Trophoblast cell (in vitro differentiated cells and primary cell): ENCODE measurements around the gene BNC2.

Experiments used
- DNase-seq, 2 donors: peaks; one replicate each; pipeline ENCODE4 v3.0.0-alpha.2; 2016
- H2AFZ ChIP-seq: 2 replicates; pipeline ENCODE4 v1.6.1; 2013; ENCODE audit warnings: low read length, moderate library complexity, mild to moderate bottlenecking; ENCODE audit not compliant: insufficient read depth, poor library complexity
- H2AK5ac ChIP-seq: 2 replicates; pipeline ENCODE4 v1.6.1; 2013; ENCODE audit warnings: mild to moderate bottlenecking, low read length
- H2BK120ac ChIP-seq: 2 replicates; pipeline ENCODE4 v1.6.1; 2013; ENCODE audit warnings: low read length, mild to moderate bottlenecking, moderate library complexity; ENCODE audit not compliant: insufficient read depth, poor library complexity
- H2BK12ac ChIP-seq: 2 replicates; pipeline ENCODE4 v1.6.1; 2013; ENCODE audit warnings: mild to moderate bottlenecking, low read length, moderate library complexity
- H2BK5ac ChIP-seq: 2 replicates; pipeline ENCODE4 v1.6.1; 2013; ENCODE audit warnings: low read length, low read depth, moderate library complexity, mild to moderate bottlenecking; ENCODE audit not compliant: poor library complexity
- H3K14ac ChIP-seq: 2 replicates; pipeline ENCODE4 v1.6.1; 2013; ENCODE audit warnings: mild to moderate bottlenecking, low read length
- H3K18ac ChIP-seq: 2 replicates; pipeline ENCODE4 v1.6.1; 2013; ENCODE audit warnings: mild to moderate bottlenecking, low read length
- H3K23ac ChIP-seq: 2 replicates; pipeline ENCODE4 v1.6.1; 2013; ENCODE audit warnings: low read length
- H3K27ac ChIP-seq: 2 replicates; pipeline ENCODE4 v1.5.1; 2013; ENCODE audit warnings: low read depth, mild to moderate bottlenecking, inconsistent platforms, low read length, moderate library complexity
- H3K27me3 ChIP-seq: 2 replicates; pipeline ENCODE4 v1.6.1; 2013; ENCODE audit warnings: inconsistent platforms, mild to moderate bottlenecking, low read length, moderate library complexity; ENCODE audit not compliant: insufficient read depth
- H3K36me3 ChIP-seq, 2 experiments: 1 replicate in 1 of 2; 2 replicates in 1 of 2; pipeline ENCODE4 v1.6.1; 2013; ENCODE audit warnings: low read length in 2 of 2, mild to moderate bottlenecking in 2 of 2, moderate library complexity in 1 of 2; ENCODE audit not compliant: insufficient read depth in 2 of 2, control insufficient read depth in 1 of 2
- H3K4ac ChIP-seq: 2 replicates; pipeline ENCODE4 v1.6.1; 2013; ENCODE audit warnings: low read depth, mild to moderate bottlenecking, low read length, moderate library complexity
- H3K4me1 ChIP-seq, 2 experiments: 1 replicate in 1 of 2; 2 replicates in 1 of 2; pipeline ENCODE4 v1.6.1; 2013; ENCODE audit warnings: low read length in 2 of 2, mild to moderate bottlenecking in 2 of 2, moderate library complexity in 1 of 2; ENCODE audit not compliant: insufficient read depth in 2 of 2, control insufficient read depth in 1 of 2
- H3K4me2 ChIP-seq: 2 replicates; pipeline ENCODE4 v1.6.1; 2013; ENCODE audit warnings: inconsistent platforms, mild to moderate bottlenecking, low read length, moderate library complexity
- H3K4me3 ChIP-seq: 2 replicates; pipeline ENCODE4 v1.5.1; 2013; ENCODE audit warnings: mild to moderate bottlenecking, low read depth, low read length, inconsistent platforms
- H3K79me1 ChIP-seq: one replicate; pipeline ENCODE4 v1.6.1; 2013; ENCODE audit warnings: low read length
- H3K79me2 ChIP-seq: 2 replicates; pipeline ENCODE4 v1.6.1; 2013; ENCODE audit warnings: low read length, mild to moderate bottlenecking; ENCODE audit not compliant: control insufficient read depth, insufficient read depth, poor library complexity
- H3K9ac ChIP-seq: 2 replicates; pipeline ENCODE4 v1.6.1; 2013; ENCODE audit warnings: mild to moderate bottlenecking, low read length
- H3K9me3 ChIP-seq: 2 replicates; pipeline ENCODE4 v1.6.1; 2013; ENCODE audit warnings: low read depth, mild to moderate bottlenecking, control low read depth, inconsistent platforms, low read length; ENCODE audit not compliant: insufficient read depth
- H4K12ac ChIP-seq: 2 replicates; pipeline ENCODE4 v1.6.1; 2013; ENCODE audit warnings: low read depth, mild to moderate bottlenecking, low read length, moderate library complexity
- H4K8ac ChIP-seq: 2 replicates; pipeline ENCODE4 v1.6.1; 2013; ENCODE audit warnings: low read depth, mild to moderate bottlenecking, low read length, moderate library complexity
- H4K91ac ChIP-seq: one replicate; pipeline ENCODE4 v1.6.1; 2013; ENCODE audit warnings: low read depth, mild to moderate bottlenecking, low read length, moderate library complexity
- WGBS: extraction: QIAGEN DNeasy Blood & Tissue Kit; methylation state at CpG from one replicate; pipeline ENCODE4 v1.1.7; 2013; ENCODE audit warnings: missing lambda C conversion rate; ENCODE audit not compliant: insufficient read length, insufficient coverage; ENCODE audit errors: extremely low coverage; 5-methylcytosine and 5-hydroxymethylcytosine counted together

BNC2 gene

DNA sequence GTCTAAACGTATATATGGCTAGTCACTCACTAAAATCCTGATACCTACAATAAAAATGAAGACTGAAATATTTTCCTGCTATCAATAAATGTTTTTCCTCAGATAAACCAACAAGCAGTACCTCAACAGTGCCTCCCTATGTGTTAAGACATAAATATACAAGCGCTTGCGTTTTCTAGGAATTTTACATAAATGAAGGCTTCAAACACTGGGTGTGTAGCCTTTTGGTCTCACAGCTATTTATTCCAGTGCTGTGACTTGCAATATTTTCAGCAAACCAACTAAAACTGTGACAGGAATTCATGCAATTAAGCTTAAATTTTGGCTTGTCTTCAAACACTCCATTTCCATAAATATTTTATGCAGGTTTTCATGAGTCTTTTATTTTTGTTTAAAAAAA lies 437.0 kb downstream of the BNC2 start:
- H3K79me2 ChIP-seq: no peaks in the 10 kb centered on the region
- WGBS: no CpG with 5 or more reads among the region's 3 CpGs
- H2BK5ac ChIP-seq: no peak overlapping the region
- no peak overlapping the region for H3K27ac ChIP-seq
- H3K4me1 ChIP-seq: peaks cover 0 to 3% of the 10 kb centered on the region in 2 experiments
- no peak overlapping the region for H3K4me3 ChIP-seq
- H3K9ac ChIP-seq: no peak overlapping the region
- no peak overlapping the region for H2BK120ac ChIP-seq
- H3K23ac ChIP-seq: no peak overlapping the region
- H3K36me3 ChIP-seq: peaks cover 1 to 13% of the 10 kb centered on the region in 2 experiments
- no peak overlapping the region for H4K91ac ChIP-seq
- no peaks in the 10 kb centered on the region for H3K27me3 ChIP-seq
- H3K9me3 ChIP-seq: no peaks in the 10 kb centered on the region
- H3K4ac ChIP-seq: no peak overlapping the region
- no peak overlapping the region for H3K4me2 ChIP-seq
- no peak overlapping the region for H2AFZ ChIP-seq
- no peak overlapping the region for H2BK12ac ChIP-seq
- H3K79me1 ChIP-seq: no peaks in the 10 kb centered on the region
- no peak overlapping the region for H3K18ac ChIP-seq
- no peak overlapping the region for H2AK5ac ChIP-seq
- DNase-seq: no peak
- H4K8ac ChIP-seq: no peak overlapping the region
- no peak overlapping the region for H3K14ac ChIP-seq
- no peak overlapping the region for H4K12ac ChIP-seq

- no peak for DNase-seq
- no CpG with 5 or more reads among the region's 3 CpGs for WGBS
- no peak overlapping the region for H3K14ac ChIP-seq
Observed at GRCh38 chr9:16431666-16432392, 438.6 kb downstream of the BNC2 start.

GRCh38 chr9:16429671-16430070 lies 440.8 kb downstream of the BNC2 start:
- Histone ChIP-seq H4K91ac (no peak overlapping the region), H3K4me1 (peaks cover 0 to 6% of the 10 kb centered on the region in 2 experiments), H3K9me3 (no peaks in the 10 kb centered on the region), H3K23ac (no peak overlapping the region), H3K14ac (no peak overlapping the region), H3K9ac (no peak overlapping the region), H4K8ac (no peak overlapping the region), H3K79me1 (peaks cover 3% of the 10 kb centered on the region), H3K79me2 (no peaks in the 10 kb centered on the region), H3K27ac (no peak overlapping the region), H3K4me2 (no peak overlapping the region), H2BK5ac (no peak overlapping the region), H3K18ac (no peak overlapping the region), H4K12ac (no peak overlapping the region), H3K4me3 (no peak overlapping the region), H2AFZ (no peak overlapping the region), H2BK12ac (no peak overlapping the region), H3K36me3 (no peaks in the 10 kb centered on the region), H3K27me3 (no peaks in the 10 kb centered on the region), H3K4ac (no peak overlapping the region), H2AK5ac (no peak overlapping the region), H2BK120ac (no peak overlapping the region)
- WGBS: no CpG with 5 or more reads among the region's 5 CpGs
- DNase-seq: no peak

More at GRCh38 chr9:16431666-16432392, 438.6 kb downstream of the BNC2 start:
- H3K79me1 ChIP-seq: no peaks in the 10 kb centered on the region
- no peak overlapping the region for H2BK120ac ChIP-seq
- H3K4me2 ChIP-seq: no peak overlapping the region
- no peaks in the 10 kb centered on the region for H3K27me3 ChIP-seq
- no peak overlapping the region for H2BK12ac ChIP-seq
- no peaks in the 10 kb centered on the region for H3K79me2 ChIP-seq
- peaks cover 0 to 9% of the 10 kb centered on the region in 2 experiments for H3K36me3 ChIP-seq
- no peak overlapping the region for H3K4me3 ChIP-seq
- no peak overlapping the region for H3K9ac ChIP-seq
- H3K23ac ChIP-seq: no peak overlapping the region
- no peak overlapping the region for H2BK5ac ChIP-seq
- H4K8ac ChIP-seq: no peak overlapping the region
- no peak overlapping the region for H2AFZ ChIP-seq
- H4K12ac ChIP-seq: no peak overlapping the region
- peaks cover 0 to 3% of the 10 kb centered on the region in 2 experiments for H3K4me1 ChIP-seq
- H3K4ac ChIP-seq: no peak overlapping the region
- H2AK5ac ChIP-seq: no peak overlapping the region
- H3K18ac ChIP-seq: no peak overlapping the region
- H3K9me3 ChIP-seq: no peaks in the 10 kb centered on the region
- no peak overlapping the region for H3K27ac ChIP-seq
- no peak overlapping the region for H4K91ac ChIP-seq

DNA sequence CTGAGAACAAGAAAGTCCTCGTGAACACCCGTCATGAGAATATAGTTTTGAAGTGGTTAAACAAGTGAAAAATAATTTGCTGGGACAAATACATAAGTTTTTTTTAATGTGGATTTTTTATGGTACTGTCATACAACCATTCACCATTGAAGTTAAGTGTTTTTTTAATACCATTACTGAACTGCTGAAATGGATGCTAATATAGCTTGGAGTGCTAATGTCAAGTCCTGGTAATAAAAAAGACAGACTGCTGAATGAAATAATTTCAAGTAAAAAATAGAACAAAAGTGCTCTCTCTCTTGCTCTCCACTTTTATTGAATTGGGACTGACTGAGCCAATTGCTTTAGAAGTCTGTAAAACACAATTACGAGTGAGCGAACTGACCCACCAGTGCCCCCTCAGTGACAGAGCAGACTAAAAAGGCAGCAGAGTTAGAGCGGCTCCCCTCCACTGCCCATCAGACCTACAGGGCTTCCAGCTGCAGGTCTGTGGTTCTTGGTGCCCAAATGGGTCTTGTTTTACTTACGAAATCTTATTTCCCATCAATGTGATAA lies 442.5 kb downstream of the BNC2 start:
- Histone ChIP-seq H3K27me3 (no peaks in the 10 kb centered on the region), H3K9me3 (no peaks in the 10 kb centered on the region), H3K4ac (no peak overlapping the region), H3K14ac (no peak overlapping the region), H3K79me1 (peaks cover 3% of the 10 kb centered on the region), H3K23ac (no peak overlapping the region), H2BK5ac (no peak overlapping the region), H4K12ac (no peak overlapping the region), H3K18ac (no peak overlapping the region), H3K79me2 (no peaks in the 10 kb centered on the region), H3K4me1 (peaks cover 0 to 2% of the 10 kb centered on the region in 2 experiments), H3K36me3 (no peaks in the 10 kb centered on the region), H3K4me2 (no peak overlapping the region), H4K8ac (no peak overlapping the region), H2AFZ (no peak overlapping the region), H2BK120ac (no peak overlapping the region), H3K4me3 (no peak overlapping the region), H3K9ac (no peak overlapping the region), H2AK5ac (no peak overlapping the region), H4K91ac (no peak overlapping the region), H2BK12ac (no peak overlapping the region), H3K27ac (no peak overlapping the region)
- no peak for DNase-seq
- WGBS: no CpG with 5 or more reads among the region's 6 CpGs
